ENCODE results near the gene JAG2. TPM values are rescaled to one million over a fixed set of nuclear protein-coding genes. Genes with fewer than 3 reads are reported as not detected.
A peak's percentile ranks its signal among the peaks of the same experiment; 100 is the strongest.

The JAG2 gene
- total and polyA plus RNA-seq, 12 donors: 0.83 to 16.2 (median 4.0) TPM

GRCh38 chr14:105091517-105092170, 76.9 kb downstream of the JAG2 start:
- peak in 6 of 7 donors; percentile 53 to 85 (median 74) for DNase-seq
- Histone ChIP-seq H3K4me3 (no peak overlapping the region), H3K9me3 (replicated peaks in 1 of 3) (no peaks in the 10 kb centered on the region), H3K36me3 (replicated peaks in 1 of 2) (no peaks in the 10 kb centered on the region), H3K4me1 (replicated peaks in 1 of 2) (peaks cover 10 to 30% of the 10 kb centered on the region in 2 donors), H3K27ac (peak overlapping the region in 2 of 5 donors; percentile 4 to 93), H3K27me3 (peaks cover 13% of the 10 kb centered on the region)
- TF ChIP-seq POLR2A (IDR thresholded peaks at IDR 0.05) (no peak), CTCF (IDR thresholded peaks at IDR 0.05) (no peak)
- intact Hi-C loops (cut with DNase I): loop anchor here in 1 of 2 donors (5.0 kb wide), 1 partner anchor 256 kb away; no protein-coding TSS in a partner anchor
- 39 to 55% (median 41%) methylated on average over 4 to 19 of the region's 19 CpGs; no CpG with 5 or more reads in 1 of the 4 donors for WGBS, 4 donors

GRCh38 chr14:105091054-105091516, 77.5 kb downstream of the JAG2 start:
- peak overlapping the region in 1 of 5 donors; percentile 93 for H3K27ac ChIP-seq
- no peaks in the 10 kb centered on the region for H3K9me3 ChIP-seq (replicated peaks in 1 of 3)
- no peaks in the 10 kb centered on the region for H3K36me3 ChIP-seq (replicated peaks in 1 of 2)
- TF ChIP-seq POLR2A (IDR thresholded peaks at IDR 0.05): no peak
- TF ChIP-seq CTCF (IDR thresholded peaks at IDR 0.05): no peak
- H3K27me3 ChIP-seq: peaks cover 13% of the 10 kb centered on the region
- intact Hi-C loops (cut with DNase I): loop anchor here in 1 of 2 donors (5.0 kb wide), 1 partner anchor 256 kb away; no protein-coding TSS in a partner anchor
- no peak overlapping the region for H3K4me3 ChIP-seq
- DNase-seq: no peak
- peaks cover 10 to 31% of the 10 kb centered on the region in 2 donors for H3K4me1 ChIP-seq (replicated peaks in 1 of 2)
- WGBS, 4 donors: 60 to 77% (median 68%) methylated on average over 1 to 9 of the region's 9 CpGs

Small RNAs within 50 kb of the gene (microRNA-seq; reads per million reads assigned to microRNA genes)
- 0 to 0.38 (median 0) reads per million in 3 donors for gene MIR6765

Small RNAs within 50 kb of the gene (small RNA-seq; reads per million reads assigned to genes)
- 0 reads per million in 2 donors for gene AL512356.2
- gene MIR6765: 0 reads per million in 2 donors

Other genes with a start within 250 kb of the JAG2 start
- gene PLD4, start 243.9 kb downstream of the JAG2 start, total RNA-seq: 1 to 10 TPM in 2 of 9 donors, under 1 TPM in 4, not detected in 3; 0.30 to 1.9 (median 0.52) TPM
- 1 to 10 TPM in 1 of 3 donors, under 1 TPM in 2; 0.37 to 1.0 (median 0.64) TPM for gene PLD4, start 243.9 kb downstream of the JAG2 start, polyA plus RNA-seq
- gene AHNAK2, start 190.4 kb downstream of the JAG2 start, total RNA-seq: 10 to 100 TPM in 2 of 9 donors, 1 to 10 TPM in 4, under 1 TPM in 3; 0.67 to 16.0 (median 4.1) TPM
- gene AHNAK2, start 190.4 kb downstream of the JAG2 start, polyA plus RNA-seq: 1 to 10 TPM; 1.8 to 6.5 (median 4.4) TPM
- 10 to 100 TPM in 2 of 9 donors, 1 to 10 TPM in 7; 6.3 to 13.4 (median 7.6) TPM for gene CLBA1, start 183.0 kb downstream of the JAG2 start, total RNA-seq
- gene CLBA1, start 183.0 kb downstream of the JAG2 start, polyA plus RNA-seq: 10 to 100 TPM; 11.1 to 22.5 (median 19.9) TPM
- 10 to 100 TPM in 1 of 9 donors, 1 to 10 TPM in 7, under 1 TPM in 1; 0.66 to 10.5 (median 4.0) TPM for gene CDCA4, start 147.7 kb downstream of the JAG2 start, total RNA-seq
- 1 to 10 TPM; 1.9 to 6.8 (median 4.9) TPM for gene CDCA4, start 147.7 kb downstream of the JAG2 start, polyA plus RNA-seq
- 10 to 100 TPM in 1 of 9 donors, 1 to 10 TPM in 6, under 1 TPM in 2; 0.17 to 11.7 (median 2.0) TPM for gene GPR132, start 103.3 kb downstream of the JAG2 start, total RNA-seq
- gene GPR132, start 103.3 kb downstream of the JAG2 start, polyA plus RNA-seq: 1 to 10 TPM in 1 of 3 donors, under 1 TPM in 2; 0.57 to 1.8 (median 0.91) TPM
- gene NUDT14, start 12.5 kb upstream of the JAG2 start, total RNA-seq: 10 to 100 TPM; 13.4 to 55.8 (median 34.4) TPM
- 10 to 100 TPM in 2 of 3 donors, 1 to 10 TPM in 1; 4.1 to 49.1 (median 48.0) TPM for gene NUDT14, start 12.5 kb upstream of the JAG2 start, polyA plus RNA-seq
- 10 to 100 TPM; 23.3 to 43.3 (median 31.3) TPM for gene BTBD6, start 79.8 kb upstream of the JAG2 start, total RNA-seq
- 10 to 100 TPM; 14.3 to 78.5 (median 72.6) TPM for gene BTBD6, start 79.8 kb upstream of the JAG2 start, polyA plus RNA-seq
- 10 to 100 TPM; 14.0 to 96.9 (median 39.2) TPM for gene BRF1, start 132.2 kb upstream of the JAG2 start, total RNA-seq
- 10 to 100 TPM; 20.0 to 94.3 (median 35.8) TPM for gene BRF1, start 132.2 kb upstream of the JAG2 start, polyA plus RNA-seq
- gene PACS2, start 146.0 kb upstream of the JAG2 start, total RNA-seq: 100 to 1,000 TPM in 3 of 9 donors, 10 to 100 TPM in 6; 19.5 to 112 (median 71.5) TPM
- gene PACS2, start 146.0 kb upstream of the JAG2 start, polyA plus RNA-seq: 100 to 1,000 TPM in 1 of 3 donors, 10 to 100 TPM in 2; 20.4 to 221 (median 94.2) TPM
- 1 to 10 TPM in 4 of 9 donors, under 1 TPM in 2, not detected in 3; 0.17 to 2.8 (median 1.2) TPM for gene TEX22, start 229.8 kb upstream of the JAG2 start, total RNA-seq
- under 1 TPM; 0.20 to 0.38 (median 0.24) TPM for gene TEX22, start 229.8 kb upstream of the JAG2 start, polyA plus RNA-seq